ENCODE results near the gene FAM186B. TPM values are rescaled to one million over a fixed set of nuclear protein-coding genes. Genes with fewer than 3 reads are reported as not detected.

FAM186B gene
- total and polyA plus RNA-seq, 2 experiments from 2014 or later, result 0.17 to 0.69 TPM

DNA sequence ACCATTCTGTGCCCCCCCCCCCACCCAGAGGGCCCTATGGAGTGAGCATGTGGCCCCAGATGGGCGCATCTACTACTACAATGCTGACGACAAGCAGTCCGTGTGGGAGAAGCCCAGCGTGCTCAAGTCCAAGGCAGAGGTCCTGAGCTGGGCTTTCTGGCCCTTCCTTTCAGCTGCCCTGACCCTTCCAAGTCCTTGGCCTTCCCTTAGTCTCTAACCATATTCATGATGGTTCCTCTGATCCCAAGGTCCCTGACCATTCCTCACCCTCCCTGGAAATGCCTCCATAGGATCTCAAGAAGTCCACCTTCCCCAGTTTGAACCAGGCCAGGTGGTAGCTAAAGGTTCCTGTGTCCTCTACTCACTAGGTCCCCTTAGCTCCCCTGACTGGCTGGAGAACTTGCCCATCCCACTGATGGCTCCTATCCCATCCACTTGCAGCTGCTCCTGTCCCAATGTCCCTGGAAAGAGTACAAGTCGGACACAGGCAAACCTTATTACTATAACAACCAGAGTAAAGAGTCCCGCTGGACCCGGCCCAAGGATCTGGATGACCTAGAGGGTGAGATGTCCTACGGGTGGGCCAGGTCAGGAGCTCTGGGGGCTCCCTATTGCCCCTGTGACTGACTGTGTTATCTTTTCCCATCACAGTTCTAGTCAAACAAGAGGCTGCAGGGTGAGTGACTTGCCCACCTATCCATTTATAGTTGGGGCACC lies 27.7 kb upstream of the FAM186B start:
- H4K20me1 ChIP-seq (ENCODE audit: insufficient read depth, poor library complexity, severe bottlenecking), result no peaks in the 10 kb centered on the region
- no peak overlapping the region for H3K4me2 ChIP-seq
- H3K4me1 ChIP-seq (ENCODE audit: insufficient read depth), result peaks cover 4% of the 10 kb centered on the region
- no peaks in the 10 kb centered on the region for H3K9me2 ChIP-seq (replicated peaks; ENCODE audit: insufficient read depth)
- H3K9me3 ChIP-seq (ENCODE audit: low read depth), result no peaks in the 10 kb centered on the region
- no peaks in the 10 kb centered on the region for H3K79me2 ChIP-seq
- H3K27ac ChIP-seq, result no peak overlapping the region
- DNase-seq (ENCODE audit: low spot score), result no peak
- no peaks in the 10 kb centered on the region for H3K36me3 ChIP-seq (replicated peaks; ENCODE audit: insufficient read depth, low read depth)
- no peak overlapping the region for H3K4me3 ChIP-seq
- TF ChIP-seq EZH2 (IDR thresholded peaks at IDR 0.05; ENCODE audit: borderline replicate concordance) (no peak), EZH2phosphoT487 (IDR thresholded peaks at IDR 0.05; ENCODE audit: low read depth, severe bottlenecking, unreplicated experiment) (no peak)
- TF ChIP-seq, protein P1, sequence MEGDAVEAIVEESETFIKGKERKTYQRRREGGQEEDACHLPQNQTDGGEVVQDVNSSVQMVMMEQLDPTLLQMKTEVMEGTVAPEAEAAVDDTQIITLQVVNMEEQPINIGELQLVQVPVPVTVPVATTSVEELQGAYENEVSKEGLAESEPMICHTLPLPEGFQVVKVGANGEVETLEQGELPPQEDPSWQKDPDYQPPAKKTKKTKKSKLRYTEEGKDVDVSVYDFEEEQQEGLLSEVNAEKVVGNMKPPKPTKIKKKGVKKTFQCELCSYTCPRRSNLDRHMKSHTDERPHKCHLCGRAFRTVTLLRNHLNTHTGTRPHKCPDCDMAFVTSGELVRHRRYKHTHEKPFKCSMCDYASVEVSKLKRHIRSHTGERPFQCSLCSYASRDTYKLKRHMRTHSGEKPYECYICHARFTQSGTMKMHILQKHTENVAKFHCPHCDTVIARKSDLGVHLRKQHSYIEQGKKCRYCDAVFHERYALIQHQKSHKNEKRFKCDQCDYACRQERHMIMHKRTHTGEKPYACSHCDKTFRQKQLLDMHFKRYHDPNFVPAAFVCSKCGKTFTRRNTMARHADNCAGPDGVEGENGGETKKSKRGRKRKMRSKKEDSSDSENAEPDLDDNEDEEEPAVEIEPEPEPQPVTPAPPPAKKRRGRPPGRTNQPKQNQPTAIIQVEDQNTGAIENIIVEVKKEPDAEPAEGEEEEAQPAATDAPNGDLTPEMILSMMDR (IDR thresholded peaks at IDR 0.05; ENCODE audit: poor library complexity), result no peak
- 93% methylated on average over 8 of the region's 8 CpGs for WGBS (ENCODE audit: low lambda C conversion rate, missing lambda C conversion rate)
- H3K27me3 ChIP-seq, result no peaks in the 10 kb centered on the region
- H2AFZ ChIP-seq, result no peak overlapping the region

DNA sequence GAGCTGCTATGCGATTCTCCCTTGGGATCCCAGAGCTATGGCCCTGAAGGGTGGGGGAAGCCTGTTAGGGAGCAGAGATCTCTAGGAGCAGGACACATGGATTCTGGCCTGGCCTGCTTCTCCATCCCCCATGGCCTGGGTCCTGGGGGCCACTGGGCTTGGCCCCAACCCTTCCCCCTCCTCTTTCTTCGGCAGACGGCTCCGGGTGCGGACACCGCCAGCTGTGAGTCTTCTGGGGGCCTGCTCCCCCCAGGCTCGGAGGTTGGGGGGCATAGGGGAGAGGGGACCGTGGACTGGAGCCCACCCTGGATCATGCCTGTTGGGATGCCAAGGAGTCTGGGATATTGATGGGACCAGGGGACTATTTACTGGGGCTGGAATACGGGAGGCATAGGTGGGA lies 27.0 kb upstream of the FAM186B start:
- Histone ChIP-seq H4K20me1 (ENCODE audit: insufficient read depth, poor library complexity, severe bottlenecking) (no peaks in the 10 kb centered on the region), H3K27me3 (no peaks in the 10 kb centered on the region), H3K27ac (no peak overlapping the region), H3K9me3 (ENCODE audit: low read depth) (no peaks in the 10 kb centered on the region), H2AFZ (no peak overlapping the region), H3K9me2 (replicated peaks; ENCODE audit: insufficient read depth) (no peaks in the 10 kb centered on the region), H3K4me2 (no peak overlapping the region), H3K4me3 (no peak overlapping the region), H3K36me3 (replicated peaks; ENCODE audit: insufficient read depth, low read depth) (no peaks in the 10 kb centered on the region), H3K4me1 (ENCODE audit: insufficient read depth) (no peaks in the 10 kb centered on the region), H3K79me2 (no peaks in the 10 kb centered on the region)
- TF ChIP-seq EZH2phosphoT487 (IDR thresholded peaks at IDR 0.05; ENCODE audit: low read depth, severe bottlenecking, unreplicated experiment) (no peak), EZH2 (IDR thresholded peaks at IDR 0.05; ENCODE audit: borderline replicate concordance) (no peak)
- TF ChIP-seq, protein P1 (IDR thresholded peaks at IDR 0.05; ENCODE audit: poor library complexity), result no peak
- WGBS (ENCODE audit: low lambda C conversion rate, missing lambda C conversion rate), result 92% methylated on average over 9 of the region's 9 CpGs
- DNase-seq (ENCODE audit: low spot score), result no peak

DNA sequence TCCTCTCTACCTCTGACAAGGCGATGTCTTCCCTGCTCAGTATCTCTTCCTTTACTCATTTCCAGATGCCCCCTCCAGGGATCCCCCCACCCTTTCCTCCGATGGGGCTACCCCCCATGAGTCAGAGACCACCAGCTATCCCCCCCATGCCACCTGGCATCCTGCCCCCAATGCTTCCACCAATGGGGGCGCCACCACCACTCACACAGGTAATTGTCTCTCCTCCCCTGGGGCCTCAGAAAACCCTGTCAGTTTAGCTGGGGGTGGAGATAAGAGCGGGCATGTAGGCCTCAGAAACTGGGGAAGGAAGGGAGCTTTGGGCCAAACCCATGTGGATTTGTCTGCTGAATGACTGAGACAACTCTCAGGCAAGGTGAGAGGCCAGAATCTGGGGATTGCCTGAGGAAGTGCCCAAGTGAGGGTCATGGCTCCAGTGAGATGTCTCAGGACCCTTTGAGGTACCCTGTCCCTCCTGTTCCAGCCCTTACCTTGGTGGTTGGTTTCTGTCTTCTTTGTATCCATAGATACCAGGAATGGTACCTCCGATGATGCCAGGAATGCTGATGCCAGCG lies 26.0 kb upstream of the FAM186B start:
- Histone ChIP-seq H3K27ac (no peak overlapping the region), H3K9me3 (ENCODE audit: low read depth) (no peaks in the 10 kb centered on the region), H3K9me2 (replicated peaks; ENCODE audit: insufficient read depth) (no peaks in the 10 kb centered on the region), H3K79me2 (no peaks in the 10 kb centered on the region), H3K4me2 (no peak overlapping the region), H2AFZ (no peak overlapping the region), H3K27me3 (no peaks in the 10 kb centered on the region), H3K36me3 (replicated peaks; ENCODE audit: insufficient read depth, low read depth) (no peaks in the 10 kb centered on the region), H4K20me1 (ENCODE audit: insufficient read depth, poor library complexity, severe bottlenecking) (no peaks in the 10 kb centered on the region), H3K4me1 (ENCODE audit: insufficient read depth) (no peaks in the 10 kb centered on the region), H3K4me3 (no peak overlapping the region)
- WGBS (ENCODE audit: low lambda C conversion rate, missing lambda C conversion rate), result 94% methylated on average over 6 of the region's 6 CpGs
- TF ChIP-seq EZH2phosphoT487 (IDR thresholded peaks at IDR 0.05; ENCODE audit: low read depth, severe bottlenecking, unreplicated experiment) (no peak), EZH2 (IDR thresholded peaks at IDR 0.05; ENCODE audit: borderline replicate concordance) (no peak)
- TF ChIP-seq, protein P1 (IDR thresholded peaks at IDR 0.05; ENCODE audit: poor library complexity), result no peak
- no peak for DNase-seq (ENCODE audit: low spot score)

Measured in hepatocyte (in vitro differentiated cells).